HG03565 (cell line): ENCODE measurements around the gene RUNX2.

Source experiments
- ATAC-seq: cut with Tn5 transposase; IDR thresholded peaks from one replicate; pipeline ENCODE4 v1.9.1; 2021; ENCODE audit warnings: mild to moderate bottlenecking, moderate library complexity; ENCODE audit not compliant: unreplicated experiment

RUNX2 gene

DNA sequence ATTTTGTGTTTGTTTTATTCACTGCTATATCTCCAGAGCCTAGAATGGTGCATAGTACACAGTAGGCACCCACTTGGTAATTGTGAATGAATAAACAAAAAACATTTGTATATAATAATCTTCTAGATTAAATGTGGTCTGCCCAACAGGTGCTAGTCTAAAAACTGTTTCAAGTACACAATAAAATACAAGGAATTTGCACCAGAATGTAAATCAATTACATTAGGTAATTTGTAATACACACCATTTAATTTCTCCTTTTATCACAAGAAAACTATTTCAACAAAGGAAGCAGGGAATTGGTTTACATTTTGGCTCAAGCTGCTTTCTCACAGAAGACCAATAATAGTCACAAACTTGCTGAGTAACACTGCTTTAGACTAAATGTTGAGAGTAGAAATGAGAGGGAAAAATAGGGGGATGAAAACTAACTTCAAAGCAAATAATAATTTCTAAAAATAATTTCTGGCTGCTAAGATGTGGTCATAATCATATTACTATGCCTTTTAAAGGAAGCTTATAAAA, 22.1 kb downstream of the RUNX2 start:
- no peak for ATAC-seq

GRCh38 chr6:45351076-45351475, 22.9 kb downstream of the RUNX2 start:
- ATAC-seq = no peak

DNA sequence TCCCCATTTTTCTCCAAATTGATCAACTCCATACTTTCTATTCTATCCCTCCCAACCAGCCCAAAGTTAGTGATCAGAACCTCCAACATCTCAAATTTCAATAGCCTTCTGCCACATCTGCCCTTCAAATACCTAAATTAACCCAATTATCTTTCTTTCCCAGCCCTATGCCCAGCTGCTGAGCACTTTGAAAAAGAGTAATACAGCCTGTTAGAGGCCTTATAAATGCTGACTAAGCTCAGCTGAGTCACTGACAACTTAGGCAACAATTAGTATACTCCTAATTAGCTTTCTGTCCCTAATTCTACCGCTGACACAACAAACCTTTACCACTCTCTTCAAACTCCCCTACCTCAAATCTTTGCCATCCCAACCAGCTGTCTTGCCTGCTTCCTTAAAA, 23.5 kb downstream of the RUNX2 start:
- ATAC-seq = no peak

DNA sequence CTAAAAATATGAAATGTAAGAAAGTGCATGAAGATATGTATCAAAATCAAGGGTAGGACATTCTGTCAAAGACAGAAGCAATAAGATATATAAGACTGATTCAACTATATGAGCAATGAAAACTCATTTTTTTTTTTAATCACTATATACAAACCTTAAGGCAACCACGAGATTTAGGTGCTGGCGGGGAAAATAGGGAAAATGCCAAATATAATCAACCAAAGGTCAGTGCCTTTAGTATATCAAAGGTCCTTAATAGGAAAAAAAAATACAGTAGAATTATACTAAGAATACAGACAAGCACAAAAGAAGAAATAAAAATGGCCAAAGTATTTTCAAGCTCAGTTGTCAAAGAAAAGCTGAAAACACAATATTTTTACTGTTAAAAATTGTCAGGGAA, 25.5 kb downstream of the RUNX2 start:
- no peak for ATAC-seq

- no peak for ATAC-seq
These were observed 36.3 kb downstream of the RUNX2 start for GRCh38 chr6:45364466-45364865.

DNA sequence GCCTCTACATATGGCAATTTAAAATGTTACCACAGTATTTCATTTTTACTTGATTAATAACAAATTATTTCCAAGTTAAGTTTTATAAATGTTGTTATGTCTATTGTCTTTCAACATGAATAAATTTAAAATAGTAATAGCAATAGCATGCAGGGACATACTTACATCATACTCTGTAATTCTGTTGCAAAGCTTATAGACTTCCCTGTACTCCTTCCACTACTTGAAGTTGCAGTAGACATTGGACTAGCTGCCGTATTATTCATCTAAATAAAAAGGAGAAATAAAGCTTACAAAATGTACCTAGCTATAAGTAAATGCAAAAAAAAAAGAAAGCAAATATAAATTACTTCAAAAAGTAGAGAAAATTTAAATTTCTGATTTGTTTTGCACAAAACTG, 36.9 kb downstream of the RUNX2 start:
- no peak for ATAC-seq

DNA sequence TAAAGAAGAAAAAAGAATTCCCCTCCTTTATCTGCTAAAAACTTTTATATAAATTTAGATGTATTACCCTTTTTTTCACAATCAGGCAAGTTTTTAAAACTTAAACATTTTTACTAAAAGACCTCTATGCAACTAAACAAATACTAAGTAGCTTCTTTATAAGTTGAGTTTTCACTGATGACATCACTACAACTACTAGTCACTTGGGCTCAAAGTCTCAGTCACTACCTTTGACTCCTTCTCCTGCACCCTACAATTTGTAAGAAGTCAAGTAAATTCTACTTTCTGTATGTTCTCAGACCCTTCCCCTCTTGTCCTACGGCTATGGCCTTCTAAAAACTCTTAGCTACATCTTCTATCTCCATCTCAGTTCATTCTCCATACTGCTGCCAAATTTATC, 38.4 kb downstream of the RUNX2 start:
- ATAC-seq = no peak

- ATAC-seq = no peak
These were observed 39.9 kb downstream of the RUNX2 start for GRCh38 chr6:45367999-45368398.

- no peak for ATAC-seq
These were observed 41.7 kb downstream of the RUNX2 start for GRCh38 chr6:45369870-45370269.

DNA sequence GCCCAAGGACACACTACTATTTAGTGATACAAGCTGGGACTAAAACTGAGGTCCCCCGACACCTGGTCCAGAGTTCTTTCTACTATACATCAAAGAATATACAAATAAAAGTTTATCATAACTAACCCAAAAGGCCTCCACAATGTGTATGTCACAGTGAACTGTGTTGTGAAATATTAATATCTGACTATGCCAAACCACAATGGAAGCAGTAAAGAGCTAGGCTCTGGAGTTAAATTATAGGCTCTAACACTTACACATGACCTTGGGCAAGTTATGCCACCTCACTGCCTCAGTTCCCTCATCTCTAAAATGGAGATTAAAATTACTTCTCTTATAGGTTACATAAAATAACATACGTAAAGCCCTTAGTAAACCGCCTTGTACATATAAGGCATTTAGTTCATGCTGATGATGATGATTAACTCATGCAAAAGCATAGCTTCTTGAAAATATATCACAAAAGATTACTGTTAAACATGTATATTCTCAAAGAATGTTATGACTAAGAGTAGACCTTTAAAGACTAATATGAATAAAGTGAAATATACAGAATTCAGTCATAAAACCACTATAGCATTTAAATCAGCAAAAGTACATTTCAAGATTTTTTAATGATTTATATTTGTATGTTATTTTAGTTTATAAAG, 43.9 kb downstream of the RUNX2 start:
- ATAC-seq = no peak

DNA sequence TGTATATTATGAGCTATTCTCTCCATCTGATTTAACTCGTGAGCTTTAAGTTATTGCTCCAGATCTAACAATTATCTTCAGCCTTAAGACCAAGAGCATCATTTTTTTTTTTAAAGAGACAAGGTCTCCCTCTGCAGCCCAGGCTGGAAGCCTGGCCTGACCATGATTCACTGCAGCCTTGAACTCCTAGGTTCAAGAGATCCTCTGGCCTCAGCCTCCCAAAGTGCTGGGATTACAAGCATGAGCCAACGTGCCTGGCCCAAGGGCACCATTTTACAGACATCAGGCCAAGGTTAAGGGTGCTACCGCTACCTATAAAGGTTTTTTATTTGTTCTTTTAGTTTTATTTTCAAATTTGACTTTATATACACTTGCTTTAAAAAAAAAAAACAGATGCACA, 47.3 kb downstream of the RUNX2 start:
- no peak for ATAC-seq

- ATAC-seq = no peak
These were observed 48.3 kb downstream of the RUNX2 start for GRCh38 chr6:45376310-45377042.

DNA sequence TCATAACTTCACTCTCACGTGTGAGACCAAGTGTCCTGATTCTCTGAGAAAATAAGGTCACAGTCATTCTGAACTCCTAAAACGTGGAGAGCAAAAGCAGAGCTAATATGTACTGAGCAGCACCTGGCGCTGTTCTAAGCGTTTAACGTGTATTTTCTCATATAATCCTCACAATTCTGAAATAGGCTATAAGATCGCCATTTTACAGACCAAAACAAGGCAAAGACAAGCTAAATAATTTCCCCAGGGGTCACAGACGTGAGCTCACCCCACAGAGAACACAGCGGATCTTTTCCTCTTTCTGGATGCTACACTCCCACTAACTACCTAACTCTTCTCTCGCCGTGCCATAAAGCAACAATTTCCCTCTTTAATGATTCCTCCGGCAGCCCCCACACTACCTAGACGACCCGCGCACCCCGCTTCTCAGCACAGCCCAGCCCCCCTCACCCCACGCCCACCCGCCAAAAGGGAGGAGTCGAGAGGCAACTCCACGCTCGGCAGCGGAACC, 49.0 kb downstream of the RUNX2 start:
- peak; percentile 5 for ATAC-seq

- ATAC-seq = peak; percentile 82
These were observed 49.6 kb downstream of the RUNX2 start, which contains the start of gene SUPT3H for GRCh38 chr6:45377554-45378333. Gene SUPT3H, minus strand, starts transcription at chr6:45377934.

- peak; percentile 8 for ATAC-seq
These were observed 50.3 kb downstream of the RUNX2 start for GRCh38 chr6:45378334-45378926.

DNA sequence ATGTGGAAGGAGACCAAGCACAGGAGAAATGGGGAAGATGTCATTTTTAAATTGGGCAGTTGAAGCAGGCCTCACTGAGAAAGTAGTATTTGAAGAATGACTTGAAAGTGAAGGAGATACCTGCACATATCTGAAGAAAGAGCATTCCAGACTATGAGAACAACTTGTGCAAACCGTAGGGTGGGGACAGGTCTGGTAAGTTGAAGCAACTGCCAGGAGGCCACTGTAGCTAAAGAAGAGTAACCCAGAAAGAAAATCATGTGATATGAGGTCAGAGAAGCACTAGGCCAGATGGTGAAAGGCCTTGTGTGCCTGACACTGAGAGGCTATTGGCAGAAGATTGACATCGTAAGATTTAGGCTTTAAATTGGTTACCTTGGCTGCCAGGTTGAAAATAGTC, 54.3 kb downstream of the RUNX2 start:
- no peak for ATAC-seq

DNA sequence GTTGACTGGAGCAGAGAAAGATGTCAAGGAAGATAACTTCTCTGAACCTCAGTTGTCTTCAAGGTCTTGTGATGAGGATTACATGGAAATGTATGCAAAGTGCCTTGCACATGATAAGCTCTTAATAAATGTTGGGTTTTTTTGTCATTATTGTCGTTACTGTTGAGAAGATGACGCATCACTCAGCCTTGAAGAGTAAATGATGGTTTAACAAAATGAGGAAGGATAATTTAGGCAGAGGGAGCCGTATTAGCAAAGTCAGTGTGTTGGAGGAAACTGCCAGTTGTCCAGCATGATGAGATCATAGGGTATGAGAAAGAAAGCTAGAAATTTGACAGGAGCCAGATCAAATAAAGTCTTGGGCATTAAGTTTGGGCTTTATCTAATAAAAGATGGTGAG, 58.4 kb downstream of the RUNX2 start:
- no peak for ATAC-seq

- no peak for ATAC-seq
These were observed 59.1 kb downstream of the RUNX2 start for GRCh38 chr6:45387236-45387635.

- ATAC-seq = no peak
These were observed 60.2 kb downstream of the RUNX2 start for GRCh38 chr6:45388328-45388727.

DNA sequence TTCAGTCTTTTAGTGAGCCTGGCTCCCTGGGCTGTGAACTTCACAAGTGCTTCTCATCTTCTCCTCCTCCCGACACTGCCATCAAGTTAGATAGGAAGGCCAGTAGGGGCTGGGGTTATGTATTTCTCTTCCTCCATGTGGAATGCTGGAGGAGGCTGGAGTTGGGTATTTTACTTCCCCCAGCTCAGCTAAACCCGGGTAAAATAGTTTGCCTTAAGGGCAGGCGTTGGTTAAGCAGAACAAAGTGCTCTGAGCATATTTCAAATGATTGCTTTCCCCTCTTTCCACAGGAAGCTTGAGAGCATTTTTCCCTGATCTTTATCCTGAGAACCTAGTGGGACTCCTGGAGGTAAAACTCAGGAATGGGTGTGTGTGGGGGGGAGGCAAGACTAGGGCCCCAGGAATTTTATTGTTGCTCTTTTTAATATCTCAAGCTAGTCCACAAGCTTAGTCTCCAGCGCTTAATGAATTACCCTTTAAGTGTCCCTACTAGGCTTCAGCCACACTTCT, 66.5 kb downstream of the RUNX2 start:
- no peak for ATAC-seq
